Stimulated activated naive CD8-positive, alpha-beta T cell treated with anti-CD3 and anti-CD28 coated beads, Interleukin-15, Interleukin-2, amounts not matched to agents 100 U/mL and 50 U/mL, for 24 hours (primary cell): ENCODE measurements around the gene CIDEB.

Experiments
- ATAC-seq: fragments of 150-1000 bp; cut with Tn5 transposase; one replicate; pipeline ENCODE4 v1.10.0; 2021
- DNase-seq: peaks from one replicate; pipeline ENCODE4 v3.0.0; 2021

Gene CIDEB

DNA sequence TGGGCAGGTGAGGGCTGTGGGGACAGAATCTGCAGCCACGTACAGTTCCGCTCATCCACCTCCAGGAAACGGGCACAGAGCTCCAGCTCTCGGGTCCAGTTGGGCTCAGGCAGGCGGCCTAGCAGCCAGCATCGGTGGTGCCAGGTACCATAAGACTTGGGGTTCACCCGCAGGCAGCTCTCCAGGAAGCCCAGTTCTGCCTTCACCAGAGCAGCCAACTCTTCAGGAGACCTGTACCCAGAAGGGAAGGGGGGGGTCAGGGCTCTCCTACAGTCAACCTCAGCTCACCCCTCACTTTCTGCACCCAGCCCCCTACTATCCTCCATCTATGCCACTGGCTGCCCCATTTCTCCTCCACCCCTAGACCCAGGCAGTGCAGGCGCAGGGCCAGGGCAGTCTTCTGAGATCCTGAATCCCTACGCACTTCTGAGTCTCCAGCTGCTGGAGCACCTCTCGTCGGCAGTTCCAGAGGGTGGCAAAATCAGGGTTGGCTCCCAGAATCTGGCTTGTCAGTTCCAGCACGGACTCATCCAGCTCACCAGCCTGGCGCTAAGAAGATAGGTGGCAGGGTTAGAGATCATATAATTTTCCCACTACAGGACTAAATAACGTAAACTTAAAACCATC is 37.8 kb downstream of the CIDEB start:
- DNase-seq (no peak), ATAC-seq (no peak)

DNA sequence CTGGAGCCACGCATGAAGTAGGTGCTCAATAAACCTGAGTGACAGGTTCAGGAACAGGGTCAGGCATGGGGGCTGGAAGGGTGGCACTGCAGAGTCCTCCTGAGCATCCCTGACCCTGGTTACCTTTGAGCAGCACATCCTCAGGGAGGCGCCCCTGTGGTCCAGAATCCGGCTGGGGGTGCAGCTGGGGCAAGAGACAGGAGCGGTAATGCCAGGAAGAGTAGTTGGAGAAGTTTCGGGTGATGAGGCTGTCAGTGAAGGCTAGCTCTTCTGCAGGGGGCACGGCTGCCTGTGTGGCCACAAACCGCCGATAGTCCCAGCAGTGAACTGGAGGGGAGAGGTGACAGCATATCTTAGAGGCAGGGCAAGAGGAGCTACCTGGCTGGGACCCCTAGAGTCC is 38.4 kb downstream of the CIDEB start:
- no peak for DNase-seq
- no peak for ATAC-seq

DNA sequence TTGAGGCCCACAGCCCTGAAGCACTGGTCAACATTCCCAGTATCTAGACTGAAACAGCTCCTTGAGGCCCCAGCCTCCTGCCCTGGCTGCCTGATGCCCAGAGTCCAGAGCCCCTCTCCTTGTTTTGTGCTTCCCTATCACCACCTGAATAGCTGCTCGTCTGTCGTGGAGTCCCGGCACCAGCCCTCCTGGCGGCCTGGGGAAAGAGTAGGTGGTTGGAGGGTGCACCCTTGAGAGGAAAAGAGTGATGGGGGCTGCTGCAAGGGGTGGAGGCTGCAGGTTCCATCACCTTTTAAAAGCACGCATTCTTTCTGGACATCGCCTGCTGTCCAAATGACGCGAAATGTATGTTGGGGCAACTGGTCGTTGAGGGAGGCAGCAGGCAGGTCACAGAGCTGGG is 39.6 kb downstream of the CIDEB start:
- ATAC-seq (no peak), DNase-seq (no peak)

DNA sequence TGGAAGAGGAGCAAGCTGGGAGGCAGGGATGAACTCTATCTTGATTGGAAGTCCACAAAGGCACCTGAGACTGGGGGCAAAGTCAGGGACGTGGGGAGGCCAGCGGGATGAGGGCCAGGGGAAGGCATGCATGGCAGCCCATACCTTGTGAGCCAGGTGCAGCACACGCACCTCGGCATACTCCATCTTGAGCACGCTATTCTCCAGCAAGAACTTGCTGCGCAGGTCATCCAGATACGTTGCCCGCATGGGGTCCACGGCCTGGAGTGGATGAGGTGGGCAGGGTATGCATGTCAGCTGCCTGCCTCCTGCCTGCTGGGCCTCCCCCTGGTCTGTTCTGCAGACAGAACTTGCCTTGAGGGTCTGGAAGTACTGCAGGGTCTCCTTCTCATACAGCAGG is 40.3 kb downstream of the CIDEB start:
- no peak for DNase-seq
- ATAC-seq, result no peak

DNA sequence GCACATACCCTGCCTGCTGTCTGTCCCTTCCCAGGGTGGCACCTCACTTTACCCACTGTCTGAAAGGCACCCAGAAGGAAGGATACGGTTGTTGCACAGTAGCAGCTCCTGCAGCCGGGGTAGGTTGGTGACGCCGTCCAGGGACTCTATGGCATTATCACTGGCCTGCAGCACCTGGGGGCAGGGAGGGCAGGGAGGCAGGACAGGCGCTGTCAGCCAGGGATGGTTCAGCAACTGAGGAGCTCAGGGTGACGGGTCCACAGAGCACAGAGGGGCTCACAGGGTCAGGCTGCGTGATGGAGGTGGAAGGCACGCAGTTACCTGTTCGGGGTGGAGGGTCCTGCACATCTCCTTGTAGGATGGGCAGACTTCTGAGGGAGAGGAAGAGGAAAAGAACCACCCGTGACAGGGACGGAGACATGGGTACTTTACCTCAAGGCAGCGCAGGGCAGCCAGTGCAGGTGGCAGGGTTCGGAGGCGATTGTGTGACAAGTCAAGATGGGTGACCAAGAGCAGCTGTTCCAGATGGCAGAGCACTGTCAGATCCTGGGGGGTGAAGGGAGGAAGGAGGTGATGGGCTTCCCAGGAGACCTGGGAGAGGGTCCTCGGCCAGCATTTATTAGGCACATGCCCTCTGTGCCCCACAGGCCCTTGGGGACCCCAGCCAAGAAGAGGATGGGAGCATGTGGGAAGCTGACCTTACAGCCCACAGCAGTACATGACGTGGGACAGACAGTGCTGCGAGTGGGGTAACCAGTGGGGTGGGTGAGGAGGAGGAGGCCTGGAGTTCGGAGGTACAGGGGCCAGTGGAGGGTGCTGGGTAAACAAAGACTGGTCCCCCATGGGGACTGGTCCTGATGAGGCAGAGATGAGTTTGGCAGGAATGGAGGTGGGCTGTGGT is 41.2 kb downstream of the CIDEB start:
- no peak for DNase-seq
- no peak for ATAC-seq

DNA sequence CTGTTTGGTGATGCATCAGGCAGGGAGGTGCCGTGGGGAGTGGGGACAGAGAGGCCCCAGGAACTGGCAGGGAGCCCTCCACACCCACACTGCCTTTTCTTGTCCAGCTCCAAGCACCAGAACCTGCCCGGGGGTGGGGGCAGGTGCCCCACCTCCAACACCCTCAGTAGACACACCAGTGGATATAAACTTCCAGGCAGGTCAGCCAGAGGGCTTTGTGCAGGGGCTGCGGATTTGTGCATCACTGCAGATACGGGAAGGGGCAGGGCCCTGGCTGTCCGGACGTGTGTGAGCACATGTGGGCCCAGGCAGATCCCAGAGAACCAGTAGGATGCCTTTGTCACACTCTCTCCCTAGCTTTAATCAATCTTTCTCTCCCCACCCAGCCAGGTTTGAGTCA is 43.5 kb downstream of the CIDEB start:
- no peak for ATAC-seq
- DNase-seq, result no peak

DNA sequence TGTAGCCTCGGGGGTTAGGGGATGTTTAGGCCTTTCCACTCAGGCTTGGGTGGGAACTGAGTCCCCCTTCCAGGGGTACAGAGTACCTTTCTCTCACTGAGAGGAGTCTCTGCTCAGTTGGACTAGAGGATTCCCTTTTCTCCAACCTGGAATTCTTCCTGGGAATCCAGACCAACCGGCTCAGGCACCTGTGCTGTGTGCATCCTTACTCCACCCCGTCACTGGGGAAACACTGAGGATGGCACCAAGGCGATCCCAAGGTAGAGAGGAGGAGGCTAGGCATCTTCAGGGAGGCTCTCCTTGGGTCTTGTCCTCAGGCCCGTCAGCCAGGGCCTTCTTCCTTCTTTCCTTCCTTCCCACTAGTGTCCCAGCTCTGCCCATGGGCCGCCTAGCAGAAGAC is 43.9 kb downstream of the CIDEB start:
- ATAC-seq, result no peak

DNA sequence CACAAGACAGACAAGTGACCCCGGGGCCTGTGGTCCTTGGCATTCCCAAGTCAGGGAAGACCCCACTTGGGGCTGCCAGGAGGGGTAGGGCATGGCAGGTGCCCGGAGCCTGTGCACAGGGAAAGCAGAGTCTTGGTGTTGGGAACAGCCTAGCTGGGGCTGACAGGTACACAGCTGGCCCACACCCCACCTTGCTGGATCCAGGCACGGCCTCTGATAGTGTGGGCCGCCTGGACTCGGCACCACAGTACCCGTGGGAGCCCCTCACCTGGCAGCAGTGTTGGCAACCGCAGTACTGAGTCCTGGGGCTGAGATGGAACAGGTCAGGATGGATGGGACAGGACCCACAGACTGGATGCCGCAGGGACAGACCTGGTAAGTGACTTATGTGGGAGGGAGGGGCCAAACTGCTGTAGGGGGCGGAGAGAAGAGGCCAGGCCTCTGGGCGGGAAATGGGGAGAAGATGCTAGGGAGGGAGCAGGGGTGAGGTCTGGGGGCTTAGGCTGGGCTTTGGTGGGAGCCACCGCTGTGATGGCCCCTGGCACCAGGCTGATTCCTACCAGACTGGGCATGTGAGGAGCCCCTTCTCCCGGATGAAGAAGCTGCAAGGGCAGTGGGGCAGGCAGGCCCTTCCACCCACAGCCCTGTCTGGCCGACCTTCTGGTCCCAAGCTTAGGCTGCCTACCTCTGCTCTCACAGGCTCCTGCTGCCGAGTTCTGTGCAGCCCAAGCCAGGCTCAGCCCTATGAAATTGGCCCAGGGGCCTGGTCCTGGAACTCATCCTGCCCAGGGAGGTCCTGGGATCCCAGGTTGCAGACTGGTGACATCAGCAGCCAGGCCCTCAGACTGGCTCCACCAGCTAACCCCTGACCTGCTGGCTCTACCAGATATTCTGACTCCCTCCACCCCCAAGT is 44.7 kb downstream of the CIDEB start, which contains the start of gene TGM1:
Gene TGM1 (minus strand): TSS at position 357 of the 913 bp plus-strand sequence. CDS start 825 bp downstream, outside the sequence.
- ATAC-seq (no peak), DNase-seq (no peak)

More for the DNA sequence above, 43.9 kb downstream of the CIDEB start:
- no peak for DNase-seq

DNA sequence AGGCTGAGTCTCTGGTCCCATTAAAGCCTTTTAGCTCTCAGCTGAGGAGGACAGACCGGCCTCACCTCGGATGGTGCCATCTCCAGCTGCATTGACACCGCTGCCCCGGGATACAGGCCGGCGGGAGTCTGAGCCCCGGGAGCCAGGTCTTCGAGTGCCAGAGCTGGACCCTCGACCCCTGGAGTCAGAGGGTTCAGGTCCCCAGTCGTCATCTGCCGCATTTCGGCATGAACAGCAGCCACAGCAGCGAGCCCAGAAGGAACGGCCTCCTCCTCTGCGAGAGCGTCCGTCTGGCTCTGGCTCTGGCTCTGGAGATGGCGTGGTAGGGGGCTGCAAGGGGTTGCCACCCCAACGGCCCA is 45.8 kb downstream of the CIDEB start:
- ATAC-seq (no peak), DNase-seq (no peak)

DNA sequence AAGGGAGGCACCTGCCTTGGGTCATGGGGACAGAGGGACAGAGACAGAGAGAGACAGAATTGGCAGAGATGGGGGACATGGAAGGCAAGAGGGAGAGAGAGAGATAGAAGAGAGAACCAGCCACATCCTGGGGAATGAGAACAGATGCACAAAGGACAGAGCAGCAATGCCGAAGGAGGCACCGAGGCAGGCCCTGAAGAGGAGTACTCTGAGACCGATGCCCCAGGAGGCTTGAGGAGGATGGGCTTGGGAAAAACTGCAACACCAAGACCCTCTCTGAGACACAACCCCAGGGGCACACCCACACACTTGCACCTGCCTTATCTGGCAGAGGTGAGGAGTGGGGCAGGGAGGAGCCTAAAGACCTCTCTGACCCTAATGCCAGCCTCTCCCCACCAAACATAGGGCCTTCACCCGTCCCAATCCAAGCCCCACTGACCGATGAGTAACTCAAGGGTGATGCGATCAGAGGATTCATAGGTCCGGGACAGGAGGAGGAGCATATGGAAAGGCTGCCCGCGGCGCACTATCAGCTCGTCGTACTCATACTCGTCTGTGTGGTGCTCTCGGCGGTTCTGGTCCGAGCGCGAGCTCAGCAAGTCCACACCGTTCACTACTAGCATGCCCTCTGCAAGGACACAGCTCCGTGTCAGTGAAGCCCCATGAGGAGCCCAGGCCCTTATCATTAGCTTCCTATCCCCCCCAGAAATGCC is 46.4 kb downstream of the CIDEB start:
- ATAC-seq, result no peak
- no peak for DNase-seq

DNA sequence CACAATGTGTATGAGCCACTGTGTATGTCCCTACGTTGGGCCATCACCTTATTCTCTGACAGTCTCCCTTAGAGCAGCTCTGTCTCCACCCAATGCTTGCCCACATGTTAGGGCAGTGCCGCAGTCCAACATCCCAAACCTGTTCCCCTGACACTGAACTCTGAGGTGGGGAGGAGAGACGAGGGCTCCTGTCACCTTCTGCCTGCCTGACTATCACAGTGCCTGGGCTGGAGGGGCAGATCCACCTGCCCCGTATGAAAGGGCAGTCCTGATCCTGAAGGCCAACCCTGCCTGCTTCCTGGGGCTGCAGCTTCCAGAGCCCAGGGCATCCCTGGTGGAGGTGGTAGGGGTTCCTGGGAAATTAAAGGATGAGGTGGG is 47.0 kb downstream of the CIDEB start:
- DNase-seq, result no peak
- no peak for ATAC-seq

DNA sequence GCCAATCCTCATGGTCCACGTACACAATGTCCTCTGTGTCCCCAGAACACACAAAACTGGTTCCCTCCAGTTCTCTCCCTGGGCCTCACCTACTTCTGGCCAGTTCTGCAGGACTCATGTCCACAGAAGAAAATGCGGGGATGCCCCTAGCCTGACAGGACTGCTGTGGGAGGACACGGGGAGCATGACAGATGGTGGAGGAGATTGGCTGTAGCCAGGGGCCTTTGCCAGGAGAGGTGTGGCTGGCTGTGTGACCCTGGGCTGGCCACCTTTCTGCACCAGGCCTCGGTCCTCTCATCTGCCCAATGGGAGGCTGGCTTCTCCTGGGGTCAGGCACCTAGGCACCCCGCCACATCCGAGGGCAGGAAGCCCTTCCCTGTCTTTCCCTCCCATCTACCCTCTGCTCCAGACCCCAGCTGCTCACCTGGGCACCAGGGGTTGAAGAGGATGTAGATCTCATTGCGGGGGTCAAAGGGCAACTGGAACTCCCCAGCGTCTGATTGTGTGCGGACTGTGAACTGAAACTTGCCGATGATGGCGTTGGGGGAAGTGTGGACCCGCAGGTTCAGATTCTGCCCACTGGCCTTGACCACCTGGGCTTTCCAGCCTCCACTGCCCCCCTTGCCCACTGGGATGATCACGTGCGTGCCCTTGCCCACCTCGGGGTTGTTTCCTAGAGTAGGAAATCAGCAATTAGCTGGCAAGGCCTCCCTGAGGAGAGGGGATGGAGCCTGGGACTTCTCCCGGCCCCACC is 47.6 kb downstream of the CIDEB start:
- ATAC-seq, result no peak
- DNase-seq, result no peak

DNA sequence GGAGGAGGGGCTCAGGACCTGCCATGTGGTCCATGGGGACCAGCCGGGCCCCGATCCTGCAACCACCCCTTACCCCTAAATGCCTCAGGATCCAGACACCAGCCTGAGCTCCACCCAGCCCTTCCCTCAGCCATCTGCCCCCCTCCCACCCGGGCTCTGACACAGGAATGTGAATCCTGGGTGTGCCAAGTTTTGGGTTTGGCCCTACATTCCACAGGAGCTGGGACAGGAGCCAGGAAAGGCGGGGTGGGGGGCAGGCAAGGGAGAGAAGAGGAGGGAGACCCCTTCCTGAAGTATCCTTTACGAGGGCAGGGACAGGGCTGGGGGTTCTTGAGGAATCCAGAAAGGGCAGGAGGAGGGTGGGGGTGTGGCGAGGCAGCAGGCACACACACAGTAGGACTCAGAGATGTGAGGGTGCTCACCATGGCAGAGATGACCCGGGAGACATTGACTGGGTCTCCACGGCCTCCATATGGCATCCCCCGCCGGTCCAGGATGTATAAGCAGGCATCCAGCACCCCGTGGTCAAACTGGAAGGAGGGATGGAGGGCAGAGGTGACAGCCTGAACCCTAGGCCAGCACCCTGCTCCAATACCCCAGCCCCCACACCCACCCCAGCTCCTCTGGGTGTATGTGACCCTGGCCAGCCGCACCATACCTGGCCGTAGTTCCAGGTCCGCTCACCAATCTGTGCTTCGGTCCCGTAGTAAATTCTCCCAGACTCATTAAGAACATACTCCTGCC is 48.3 kb downstream of the CIDEB start:
- no peak for DNase-seq

DNA sequence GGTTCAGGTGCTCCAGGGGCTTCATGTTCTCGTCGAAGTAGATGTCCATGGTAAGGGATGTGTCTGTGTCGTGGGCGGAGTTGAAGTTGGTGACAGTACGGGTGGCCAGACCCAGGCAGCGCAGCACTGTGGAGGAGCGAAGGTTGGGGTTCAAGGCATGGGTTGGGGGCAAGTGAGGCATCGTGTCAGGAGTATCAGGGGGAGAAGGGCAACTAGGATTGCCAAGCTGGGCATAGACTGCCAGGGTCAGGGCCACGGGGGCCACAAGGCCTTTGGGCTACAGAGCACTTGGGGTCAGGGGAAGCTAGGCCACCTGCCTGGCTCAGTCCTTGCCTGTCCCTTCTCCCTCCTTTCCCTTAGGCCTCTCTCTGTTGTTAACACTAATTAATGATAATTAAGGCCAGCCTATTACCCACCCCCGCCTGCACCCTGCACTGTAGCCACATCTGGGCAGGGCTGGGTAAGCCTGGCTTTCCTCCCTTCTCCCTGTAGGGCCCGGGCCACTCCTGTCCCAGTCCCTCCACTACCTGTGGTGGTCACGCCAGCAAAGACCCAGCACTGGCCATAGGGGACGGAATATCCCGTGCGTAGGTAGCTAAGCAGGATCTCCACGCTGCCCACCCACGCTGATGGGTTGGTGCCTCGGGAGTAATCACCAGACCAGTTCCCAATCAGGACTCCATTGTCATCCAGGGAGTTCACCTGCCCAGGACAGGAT is 49.1 kb downstream of the CIDEB start:
- DNase-seq (no peak), ATAC-seq (no peak)

More for the DNA sequence above, 48.3 kb downstream of the CIDEB start:
- no peak for ATAC-seq

DNA sequence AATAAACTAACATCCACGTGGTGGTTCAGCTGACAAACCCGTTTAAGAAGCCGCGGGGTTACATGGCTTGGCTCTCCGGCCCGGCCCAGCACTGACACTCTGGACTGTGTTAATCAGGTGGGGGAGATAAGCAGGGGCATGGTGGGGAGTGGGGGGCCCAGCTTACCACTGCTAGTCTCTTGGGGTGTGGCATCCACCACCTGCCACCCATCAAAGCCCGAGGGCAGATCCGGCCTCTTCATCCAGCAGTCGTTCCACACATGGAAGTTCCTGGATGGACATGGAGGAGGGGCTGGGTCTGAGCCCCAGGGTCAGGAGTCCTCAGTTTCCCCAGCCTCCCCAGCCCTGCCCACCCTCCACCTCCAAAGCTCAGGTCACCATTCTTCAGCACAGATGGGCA is 49.7 kb downstream of the CIDEB start:
- ATAC-seq (no peak), DNase-seq (no peak)

DNA sequence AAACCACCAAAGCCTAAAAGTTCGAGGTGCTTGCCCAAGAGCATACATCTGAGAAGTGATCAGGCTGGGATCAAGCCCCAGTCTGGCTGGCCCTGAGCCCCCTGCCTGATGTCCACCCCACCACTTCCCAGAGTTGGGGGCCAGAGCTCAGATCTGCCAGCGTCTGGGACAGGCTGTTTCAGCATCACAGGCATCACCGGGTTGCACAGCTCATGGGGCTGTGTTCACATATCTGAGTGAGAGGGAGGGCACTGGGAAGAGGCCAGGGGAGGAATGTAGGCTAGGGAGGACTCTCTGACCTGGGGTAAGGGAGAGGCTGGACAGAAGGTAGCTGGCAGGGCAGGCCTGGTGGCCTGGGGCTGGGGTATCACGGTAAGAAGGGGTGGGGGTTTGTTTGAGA is 50.8 kb downstream of the CIDEB start:
- no peak for ATAC-seq

DNA sequence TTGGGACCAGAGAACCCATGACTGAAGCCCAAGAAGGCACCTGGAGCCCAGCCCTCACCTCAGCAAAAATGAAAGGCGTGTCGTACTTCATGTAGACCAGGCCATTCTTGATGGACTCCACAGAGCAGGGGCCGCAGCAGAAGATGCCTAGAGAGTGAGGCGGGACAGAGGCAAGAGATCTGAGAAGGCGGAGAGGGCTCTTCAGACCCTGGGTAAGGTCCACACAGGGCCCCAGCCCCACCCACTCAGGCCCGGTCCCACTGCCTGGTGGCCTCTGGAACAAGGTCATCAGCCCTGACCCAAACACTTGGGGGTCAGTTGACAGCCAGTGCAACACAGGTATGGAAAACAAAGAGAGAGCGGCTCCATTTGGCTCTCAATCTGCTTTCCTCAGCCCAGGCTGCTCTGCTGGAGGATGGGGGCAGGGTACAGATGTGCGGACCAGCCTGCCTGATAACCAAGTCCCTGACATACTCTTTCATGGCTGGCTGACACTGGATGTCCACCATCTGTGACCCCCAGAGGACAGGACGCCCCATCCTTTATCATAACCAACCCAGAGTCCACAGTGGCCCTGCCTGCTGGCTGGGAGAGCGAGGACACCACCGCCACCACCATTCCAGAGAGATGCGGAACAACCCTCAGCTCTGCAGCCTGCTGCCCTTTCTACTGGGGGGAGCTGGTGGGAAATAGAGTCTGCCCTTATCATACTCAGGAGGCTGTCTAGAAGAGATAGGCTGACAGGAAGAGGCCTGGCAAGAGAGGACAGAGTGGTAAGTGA is 51.7 kb downstream of the CIDEB start:
- DNase-seq, result no peak
- ATAC-seq, result no peak

More for the DNA sequence above, 50.8 kb downstream of the CIDEB start:
- DNase-seq, result no peak

DNA sequence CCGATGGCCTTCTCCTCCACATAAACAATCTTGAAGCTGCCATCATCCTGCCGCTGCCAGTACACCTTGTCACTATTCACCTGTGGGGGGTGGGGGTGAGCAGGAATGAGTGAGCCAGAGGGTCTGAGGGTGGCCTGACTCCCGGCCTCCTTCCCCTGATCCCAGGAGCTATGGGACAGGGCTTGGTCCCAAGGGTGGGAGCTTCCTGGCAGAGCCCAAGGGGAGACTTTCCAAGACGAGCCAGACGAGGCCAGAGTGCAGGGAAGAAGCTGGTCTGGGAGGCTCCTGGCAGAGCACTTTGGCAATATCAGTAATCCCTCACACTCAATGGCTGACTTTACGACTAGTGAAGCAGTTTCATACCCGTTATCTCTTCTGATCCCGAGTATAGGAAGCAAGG is 52.3 kb downstream of the CIDEB start:
- ATAC-seq (no peak), DNase-seq (no peak)
